Endothelial cell of umbilical vein (primary cell): ENCODE results near the gene PMIS2.

Experiments used
- GATA2 ChIP-seq: IDR thresholded peaks from 2 replicates; pipeline ENCODE4 v1.7.0; 2011; ENCODE audit warnings: low read depth, mild to moderate bottlenecking, moderate library complexity, mixed read lengths, low read length; ENCODE audit not compliant: insufficient read length, insufficient read depth
- POLR2A ChIP-seq: IDR thresholded peaks from 2 replicates; pipeline ENCODE4 v1.6.1; 2012; ENCODE audit warnings: low read depth, mild to moderate bottlenecking, control low read depth, low read length
- POLR2AphosphoS5 ChIP-seq: IDR thresholded peaks from 2 replicates; pipeline ENCODE4 v1.6.1; 2012; ENCODE audit warnings: low read depth, mild to moderate bottlenecking, control low read depth, low read length, moderate library complexity; ENCODE audit not compliant: insufficient read depth
- TF ChIP-seq, protein P1 (sequence below), 2 donors: IDR thresholded peaks; 1 replicate in 1 of 2; 2 replicates in 1 of 2; pipeline ENCODE4 v1.5.1; 2011; ENCODE audit warnings: low read length in 2 of 2, mild to moderate bottlenecking in 2 of 2, moderate library complexity in 2 of 2, control low read depth in 1 of 2, inconsistent platforms in 1 of 2, low read depth in 1 of 2; ENCODE audit not compliant: insufficient read depth in 1 of 2; ENCODE audit errors: extremely low read depth in 1 of 2
- TF ChIP-seq, protein P2 (sequence below): IDR thresholded peaks from 2 replicates; pipeline ENCODE4 v1.6.1; 2011; ENCODE audit not compliant: insufficient read depth, insufficient read length

- TF ChIP-seq POLR2A (no peak), GATA2 (no peak), POLR2AphosphoS5 (no peak)
- TF ChIP-seq, protein P1, sequence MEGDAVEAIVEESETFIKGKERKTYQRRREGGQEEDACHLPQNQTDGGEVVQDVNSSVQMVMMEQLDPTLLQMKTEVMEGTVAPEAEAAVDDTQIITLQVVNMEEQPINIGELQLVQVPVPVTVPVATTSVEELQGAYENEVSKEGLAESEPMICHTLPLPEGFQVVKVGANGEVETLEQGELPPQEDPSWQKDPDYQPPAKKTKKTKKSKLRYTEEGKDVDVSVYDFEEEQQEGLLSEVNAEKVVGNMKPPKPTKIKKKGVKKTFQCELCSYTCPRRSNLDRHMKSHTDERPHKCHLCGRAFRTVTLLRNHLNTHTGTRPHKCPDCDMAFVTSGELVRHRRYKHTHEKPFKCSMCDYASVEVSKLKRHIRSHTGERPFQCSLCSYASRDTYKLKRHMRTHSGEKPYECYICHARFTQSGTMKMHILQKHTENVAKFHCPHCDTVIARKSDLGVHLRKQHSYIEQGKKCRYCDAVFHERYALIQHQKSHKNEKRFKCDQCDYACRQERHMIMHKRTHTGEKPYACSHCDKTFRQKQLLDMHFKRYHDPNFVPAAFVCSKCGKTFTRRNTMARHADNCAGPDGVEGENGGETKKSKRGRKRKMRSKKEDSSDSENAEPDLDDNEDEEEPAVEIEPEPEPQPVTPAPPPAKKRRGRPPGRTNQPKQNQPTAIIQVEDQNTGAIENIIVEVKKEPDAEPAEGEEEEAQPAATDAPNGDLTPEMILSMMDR (IDR thresholded peaks at IDR 0.05; ENCODE audit: extremely low read depth in 1 of 2, insufficient read depth in 1 of 2, low read depth in 1 of 2, low read length in 2 of 2), result no peak
- TF ChIP-seq, protein P2, sequence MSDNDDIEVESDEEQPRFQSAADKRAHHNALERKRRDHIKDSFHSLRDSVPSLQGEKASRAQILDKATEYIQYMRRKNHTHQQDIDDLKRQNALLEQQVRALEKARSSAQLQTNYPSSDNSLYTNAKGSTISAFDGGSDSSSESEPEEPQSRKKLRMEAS, result no peak
Measured at GRCh38 chr19:35577918-35578317, 8.1 kb upstream of the PMIS2 start.
